ENCODE results near the gene FNDC3A.

Gene FNDC3A

GRCh38 chr13:49020940-49021553 is 45.3 kb downstream of the FNDC3A start:
- no peak for TF ChIP-seq POLR2AphosphoS5 (IDR thresholded peaks at IDR 0.05; ENCODE audit: low read depth)
- TF ChIP-seq GABPA (IDR thresholded peaks at IDR 0.05; ENCODE audit: low read depth) = no peak
- Histone ChIP-seq H3K27ac (replicated peaks) (no peak overlapping the region), H3K4me3 (replicated peaks; ENCODE audit: insufficient read depth, low read length) (no peak overlapping the region), H3K27me3 (ENCODE audit: insufficient read depth, poor library complexity, severe bottlenecking) (no peaks in the 10 kb centered on the region)
- DNase-seq (ENCODE audit: low read depth in 1 of 2, low spot score in 1 of 2) = no peak

GRCh38 chr13:49021953-49022352 is 46.2 kb downstream of the FNDC3A start:
- TF ChIP-seq SPI1 (IDR thresholded peaks at IDR 0.05; ENCODE audit: borderline replicate concordance, low read depth) = no peak
- no peak for TF ChIP-seq GABPA (IDR thresholded peaks at IDR 0.05; ENCODE audit: low read depth)
- no peak for TF ChIP-seq CTCF (IDR thresholded peaks at IDR 0.05; ENCODE audit: insufficient read depth, low read length)
- TF ChIP-seq POLR2AphosphoS5 (IDR thresholded peaks at IDR 0.05; ENCODE audit: low read depth) = no peak
- TF ChIP-seq REST (IDR thresholded peaks at IDR 0.05; ENCODE audit: insufficient replicate concordance, low read depth) = no peak
- Histone ChIP-seq H3K27ac (replicated peaks) (no peak overlapping the region), H3K4me3 (replicated peaks; ENCODE audit: insufficient read depth, low read length) (no peak overlapping the region), H3K27me3 (ENCODE audit: insufficient read depth, poor library complexity, severe bottlenecking) (no peaks in the 10 kb centered on the region)
- DNase-seq (ENCODE audit: low read depth in 1 of 2, low spot score in 1 of 2) = no peak

GRCh38 chr13:49022472-49023144 is 46.9 kb downstream of the FNDC3A start:
- H3K4me3 ChIP-seq (replicated peaks; ENCODE audit: insufficient read depth, low read length) = no peak overlapping the region
- no peak overlapping the region for H3K27ac ChIP-seq (replicated peaks)
- no peak for DNase-seq (ENCODE audit: low read depth in 1 of 2, low spot score in 1 of 2)
- H3K27me3 ChIP-seq (ENCODE audit: insufficient read depth, poor library complexity, severe bottlenecking) = no peaks in the 10 kb centered on the region
- TF ChIP-seq REST (IDR thresholded peaks at IDR 0.05; ENCODE audit: insufficient replicate concordance, low read depth) = no peak
- no peak for TF ChIP-seq CTCF (IDR thresholded peaks at IDR 0.05; ENCODE audit: insufficient read depth, low read length)
- TF ChIP-seq SPI1 (IDR thresholded peaks at IDR 0.05; ENCODE audit: borderline replicate concordance, low read depth) = no peak
- TF ChIP-seq POLR2AphosphoS5 (IDR thresholded peaks at IDR 0.05; ENCODE audit: low read depth) = no peak
- TF ChIP-seq GABPA (IDR thresholded peaks at IDR 0.05; ENCODE audit: low read depth) = no peak

- no peak for DNase-seq (ENCODE audit: low read depth in 1 of 2, low spot score in 1 of 2)
- TF ChIP-seq POLR2AphosphoS5 (IDR thresholded peaks at IDR 0.05; ENCODE audit: low read depth) (no peak), CTCF (IDR thresholded peaks at IDR 0.05; ENCODE audit: insufficient read depth, low read length) (no peak), REST (IDR thresholded peaks at IDR 0.05; ENCODE audit: insufficient replicate concordance, low read depth) (no peak), GABPA (IDR thresholded peaks at IDR 0.05; ENCODE audit: low read depth) (no peak), SPI1 (IDR thresholded peaks at IDR 0.05; ENCODE audit: borderline replicate concordance, low read depth) (no peak)
- no peaks in the 10 kb centered on the region for H3K27me3 ChIP-seq (ENCODE audit: insufficient read depth, poor library complexity, severe bottlenecking)
- no peak overlapping the region for H3K4me3 ChIP-seq (replicated peaks; ENCODE audit: insufficient read depth, low read length)
- H3K27ac ChIP-seq (replicated peaks) = no peak overlapping the region
Measured at GRCh38 chr13:49023431-49023830, 47.7 kb downstream of the FNDC3A start.

All from HL-60 (cell line).